GM23338 (cell line): ENCODE measurements around the gene ZYG11A. TPM values are rescaled to one million over a fixed set of nuclear protein-coding genes. Genes with fewer than 3 reads are reported as not detected.
A peak's percentile ranks its signal among the peaks of the same experiment; 100 is the strongest.

Experiments
- ATAC-seq: fragments of 200-7000 bp; cut with Tn5 transposase; 3 replicates; pipeline ENCODE4 v1.9.1; 2020
- DNase-seq: peaks from one replicate; pipeline ENCODE4 v3.0.0-alpha.2; 2015; ENCODE audit warnings: low spot score
- H2AFZ ChIP-seq: fragments of 200-600 bp; sonication (generic); 2 replicates; pipeline ENCODE4 v1.8.0; 2016; ENCODE audit warnings: antibody characterized with exemption, mild to moderate bottlenecking, moderate library complexity
- H3F3A ChIP-seq: fragments of 200-600 bp; sonication (generic); replicated peaks from 2 replicates; pipeline ENCODE4 v1.8.0; 2017; ENCODE audit warnings: antibody characterized with exemption, mixed run types, low read depth
- H3K27ac ChIP-seq: fragments of 200-600 bp; sonication (generic); 2 replicates; pipeline ENCODE4 v1.6.1; 2016; ENCODE audit warnings: low read depth
- H3K27me3 ChIP-seq: fragments of 200-600 bp; sonication (generic); 2 replicates; pipeline ENCODE4 v1.8.0; 2016; ENCODE audit warnings: mild to moderate bottlenecking, mixed run types, moderate library complexity; ENCODE audit not compliant: insufficient read depth
- H3K36me3 ChIP-seq: fragments of 200-600 bp; sonication (generic); 2 replicates; pipeline ENCODE4 v1.8.0; 2016; ENCODE audit warnings: mild to moderate bottlenecking; ENCODE audit not compliant: insufficient read depth
- H3K4me1 ChIP-seq: fragments of 200-600 bp; sonication (generic); 2 replicates; pipeline ENCODE4 v1.8.0; 2016; ENCODE audit warnings: mild to moderate bottlenecking, moderate library complexity; ENCODE audit not compliant: insufficient read depth
- H3K4me2 ChIP-seq: fragments of 200-600 bp; sonication (generic); 2 replicates; pipeline ENCODE4 v1.7.1; 2017; ENCODE audit warnings: mixed run types
- H3K4me3 ChIP-seq: fragments of 200-600 bp; sonication (generic); 2 replicates; pipeline ENCODE4 v1.6.1; 2016; ENCODE audit warnings: mixed run types
- H3K79me2 ChIP-seq: fragments of 200-600 bp; sonication (generic); replicated peaks from 2 replicates; pipeline ENCODE4 v1.8.0; 2017; ENCODE audit warnings: mild to moderate bottlenecking; ENCODE audit not compliant: insufficient read depth
- H3K9me2 ChIP-seq: fragments of 200-600 bp; sonication (generic); 2 replicates; pipeline ENCODE4 v1.8.0; 2017; ENCODE audit not compliant: insufficient read depth
- H4K20me1 ChIP-seq: fragments of 200-600 bp; sonication (generic); replicated peaks from 2 replicates; pipeline ENCODE4 v1.8.0; 2017; ENCODE audit warnings: mild to moderate bottlenecking; ENCODE audit not compliant: insufficient read depth
- H3K27ac Mint-ChIP-seq: 2 replicates; pipeline ENCODE4 v1.8.0; 2020; ENCODE audit warnings: inconsistent platforms, mild to moderate bottlenecking, moderate library complexity, mixed read lengths
- H3K27me3 Mint-ChIP-seq: 3 replicates; pipeline ENCODE4 v1.8.0; 2022; ENCODE audit warnings: low read depth, mild to moderate bottlenecking, moderate library complexity, mixed read lengths, inconsistent platforms; ENCODE audit not compliant: insufficient read depth, poor library complexity
- H3K36me3 Mint-ChIP-seq: 3 replicates; pipeline ENCODE4 v1.8.0; 2021; ENCODE audit warnings: low read depth, mild to moderate bottlenecking, inconsistent platforms, moderate library complexity, mixed read lengths
- H3K4me1 Mint-ChIP-seq: 3 replicates; pipeline ENCODE4 v1.8.0; 2020; ENCODE audit warnings: mild to moderate bottlenecking, inconsistent platforms, mixed read lengths
- H3K4me3 Mint-ChIP-seq: 3 replicates; pipeline ENCODE4 v1.8.0; 2021; ENCODE audit warnings: moderate library complexity, mild to moderate bottlenecking, inconsistent platforms, mixed read lengths
- H3K9me3 Mint-ChIP-seq: 3 replicates; pipeline ENCODE4 v1.8.0; 2020; ENCODE audit warnings: moderate library complexity, mild to moderate bottlenecking, inconsistent platforms, mixed read lengths
- CREB1 ChIP-seq: fragments of 250-450 bp; sonication (Bioruptor Pico); IDR thresholded peaks from 2 replicates; pipeline ENCODE4 v1.5.0; 2020; ENCODE audit warnings: low read depth, mild to moderate bottlenecking, moderate library complexity
- CTCF ChIP-seq, 2 experiments: fragments of 200-600 bp in 1 of 2; sonication (generic) in 1 of 2; conservative IDR thresholded peaks; 2 replicates each; pipeline versions ENCODE4 v1.5.1 to v1.6.1; 2016 to 2017; ENCODE audit warnings: antibody characterized with exemption in 2 of 2, low read depth in 2 of 2, mild to moderate bottlenecking in 2 of 2, moderate library complexity in 1 of 2
- EZH2 ChIP-seq: fragments of 200-600 bp; sonication (generic); IDR thresholded peaks from one replicate; pipeline ENCODE4 v1.8.0; 2017; ENCODE audit warnings: antibody characterized with exemption, mild to moderate bottlenecking, low read depth; ENCODE audit not compliant: unreplicated experiment
- JUNB ChIP-seq: IDR thresholded peaks from one replicate; pipeline ENCODE4 v1.6.1; 2016; ENCODE audit warnings: antibody characterized with exemption; ENCODE audit not compliant: unreplicated experiment
- NANOG ChIP-seq: IDR thresholded peaks from 2 replicates; pipeline ENCODE4 v1.6.1; 2016; ENCODE audit warnings: antibody characterized with exemption, borderline replicate concordance
- POLR2AphosphoS5 ChIP-seq: IDR thresholded peaks from 2 replicates; pipeline ENCODE4 v1.6.1; 2016; ENCODE audit warnings: antibody characterized with exemption, low read depth
- STAT1 ChIP-seq: IDR thresholded peaks from one replicate; pipeline ENCODE4 v1.6.1; 2016; ENCODE audit warnings: antibody characterized with exemption; ENCODE audit not compliant: unreplicated experiment
- ZNF462 ChIP-seq: fragments of 250-450 bp; sonication (Bioruptor Pico); IDR thresholded peaks from 2 replicates; pipeline ENCODE4 v1.5.0; 2020; ENCODE audit warnings: mild to moderate bottlenecking, moderate library complexity
- polyA plus RNA-seq: library from polyadenylated mRNA; unstranded; fragments of >200 nt; fragmentation: Nextera tagmentation; extraction: Ambion mirVana; gene quantifications from 2 replicates; pipeline ENCODE4 v1.2.1, GENCODE V29; 2016
- total RNA-seq: library from RNA; depleted of rRNA; stranded (reverse); fragments of >200 nt; shearing (Covaris generic); gene quantifications from 2 replicates; pipeline ENCODE4 v1.2.3, GENCODE V29; 2014

ZYG11A gene
- total and polyA plus RNA-seq, 2 experiments from 2014 or later: 1.3 to 4.8 TPM

- no peaks in the 10 kb centered on the region; the same call in 2 of the 3 replicates for H3K36me3 Mint-ChIP-seq
- Histone ChIP-seq H3K27ac (no peak within 1 kb of the TSS), H2AFZ (peak within 1 kb of the TSS; percentile 100), H3F3A (no peaks in the 10 kb centered on the region), H3K4me1 (0 out of 2 replicates have a peak, but pooled peaks cover 5% of the 10 kb centered on the region), H3K27me3 (peaks cover 55% of the 10 kb centered on the region), H3K36me3 (no peaks in the 10 kb centered on the region), H3K4me2 (peak within 1 kb of the TSS; percentile 97), H3K9me2 (no peaks in the 10 kb centered on the region), H3K79me2 (no peaks in the 10 kb centered on the region), H3K4me3 (peak within 1 kb of the TSS; percentile 84), H4K20me1 (no peaks in the 10 kb centered on the region)
- ATAC-seq (peak; percentile 92), DNase-seq (peak; percentile 84)
- TF ChIP-seq POLR2AphosphoS5 (peak; percentile 52; the same call in 1 of the 2 replicates), CREB1 (CRISPR knock-in tag) (no peak)
- H3K27me3 Mint-ChIP-seq: peaks cover 44% of the 10 kb centered on the region
- H3K9me3 Mint-ChIP-seq: peaks cover 2% of the 10 kb centered on the region; the same call in 1 of the 3 replicates
- no peak within 1 kb of the TSS for H3K27ac Mint-ChIP-seq
- peak within 1 kb of the TSS; percentile 74 for H3K4me3 Mint-ChIP-seq
- peaks cover 6% of the 10 kb centered on the region for H3K4me1 Mint-ChIP-seq
Observed at GRCh38 chr1:52927212-52928014, 84.9 kb downstream of the ZYG11A start, which contains the start of gene SCP2. SCP2 (plus strand) TSS chr1:52927276; CDS start chr1:52927397, 121 bp downstream.

GRCh38 chr1:52928015-52928404 is 85.5 kb downstream of the ZYG11A start:
- Histone ChIP-seq H3K27ac (no peak overlapping the region), H3F3A (no peaks in the 10 kb centered on the region), H3K4me3 (peak overlapping the region; percentile 84), H4K20me1 (no peaks in the 10 kb centered on the region), H3K27me3 (peaks cover 49% of the 10 kb centered on the region), H3K9me2 (no peaks in the 10 kb centered on the region), H3K79me2 (no peaks in the 10 kb centered on the region), H3K4me1 (0 out of 2 replicates have a peak, but pooled peaks cover 5% of the 10 kb centered on the region), H3K4me2 (peak overlapping the region; percentile 97), H3K36me3 (no peaks in the 10 kb centered on the region), H2AFZ (peak overlapping the region; percentile 100)
- DNase-seq: peak; percentile 39
- no peak overlapping the region for H3K27ac Mint-ChIP-seq
- H3K36me3 Mint-ChIP-seq: no peaks in the 10 kb centered on the region; the same call in 2 of the 3 replicates
- H3K4me1 Mint-ChIP-seq: peaks cover 6% of the 10 kb centered on the region
- peak overlapping the region; percentile 74 for H3K4me3 Mint-ChIP-seq
- peak; percentile 69 for ATAC-seq
- H3K27me3 Mint-ChIP-seq: peaks cover 44% of the 10 kb centered on the region
- H3K9me3 Mint-ChIP-seq: peaks cover 2% of the 10 kb centered on the region; the same call in 1 of the 3 replicates
- TF ChIP-seq ZNF462 (CRISPR knock-in tag) (no peak), JUNB (no peak), EZH2 (peak; percentile 63), STAT1 (no peak), CREB1 (CRISPR knock-in tag) (no peak), CTCF (conservative IDR thresholded peaks at IDR 0.05; ENCODE audit: low read depth in 2 of 2) (no peak), NANOG (no peak)
